HG03442 (cell line): ENCODE data around the gene RPL13.

Source experiments
- ATAC-seq: cut with Tn5 transposase; IDR thresholded peaks from one replicate; pipeline ENCODE4 v1.9.1; 2021; ENCODE audit warnings: mild to moderate bottlenecking, moderate library complexity; ENCODE audit not compliant: unreplicated experiment

RPL13 gene

GRCh38 chr16:89544713-89545043, 15.8 kb upstream of the RPL13 start:
- no peak for ATAC-seq

- ATAC-seq = no peak
Measured at GRCh38 chr16:89545044-89545830, 15.2 kb upstream of the RPL13 start.

GRCh38 chr16:89545831-89546574, 14.5 kb upstream of the RPL13 start:
- ATAC-seq = no peak

- ATAC-seq = no peak
Measured at GRCh38 chr16:89546781-89547180, 13.7 kb upstream of the RPL13 start.

DNA sequence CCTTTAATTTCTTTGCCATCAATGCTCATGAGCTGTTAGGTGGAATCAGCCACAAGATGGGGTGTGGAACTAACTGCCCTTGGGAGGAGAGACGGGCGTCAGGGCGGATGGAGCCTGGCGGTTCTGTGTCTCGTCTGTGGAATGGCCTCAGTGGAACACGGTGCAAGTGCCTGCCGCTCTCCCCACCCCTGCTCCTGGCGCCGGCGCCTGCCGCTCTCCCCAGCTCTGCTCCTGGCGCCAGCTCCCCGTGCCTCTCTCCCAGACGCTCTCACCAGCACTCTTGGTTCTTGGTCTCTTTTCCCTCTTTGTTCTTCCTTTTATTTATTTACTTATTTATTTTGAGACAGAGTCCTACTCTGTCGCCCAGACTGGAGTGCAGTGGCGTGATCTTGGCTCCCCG, 13.2 kb upstream of the RPL13 start:
- no peak for ATAC-seq

GRCh38 chr16:89547860-89548259, 12.6 kb upstream of the RPL13 start:
- no peak for ATAC-seq

DNA sequence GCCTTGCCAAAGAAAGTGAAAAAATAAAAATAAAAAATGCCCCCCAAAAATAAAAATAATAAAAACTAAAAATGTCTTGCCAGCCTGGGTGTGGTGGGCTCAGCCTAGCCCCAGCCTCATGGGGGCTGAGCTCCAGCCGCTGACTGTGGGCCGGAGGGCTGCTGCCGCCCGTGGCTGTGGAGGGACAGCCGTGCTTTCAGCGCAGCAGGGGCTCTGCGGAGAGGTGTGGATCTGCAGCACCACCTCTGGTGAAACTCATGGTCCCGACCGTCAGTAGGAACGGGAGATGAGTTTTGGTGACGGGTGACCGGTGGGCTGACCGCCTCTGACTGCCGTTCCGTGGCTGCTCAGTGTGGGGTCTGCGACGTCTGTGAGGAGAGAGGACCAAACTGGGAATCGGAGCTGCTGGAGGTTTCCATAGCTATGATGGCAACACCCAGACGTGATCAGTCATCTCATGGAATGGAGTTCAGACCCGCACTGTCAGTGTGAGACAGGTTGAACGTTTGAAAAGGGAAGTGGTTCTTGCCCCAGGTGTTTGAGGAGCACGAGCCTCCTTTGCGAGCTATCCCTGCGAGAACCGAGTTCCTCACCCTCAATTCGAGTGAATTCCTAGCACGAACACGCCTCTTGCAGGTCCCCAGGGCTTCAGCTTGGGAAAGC, 12.0 kb upstream of the RPL13 start:
- ATAC-seq = no peak

- no peak for ATAC-seq
Measured at GRCh38 chr16:89549007-89549700, 11.3 kb upstream of the RPL13 start.

DNA sequence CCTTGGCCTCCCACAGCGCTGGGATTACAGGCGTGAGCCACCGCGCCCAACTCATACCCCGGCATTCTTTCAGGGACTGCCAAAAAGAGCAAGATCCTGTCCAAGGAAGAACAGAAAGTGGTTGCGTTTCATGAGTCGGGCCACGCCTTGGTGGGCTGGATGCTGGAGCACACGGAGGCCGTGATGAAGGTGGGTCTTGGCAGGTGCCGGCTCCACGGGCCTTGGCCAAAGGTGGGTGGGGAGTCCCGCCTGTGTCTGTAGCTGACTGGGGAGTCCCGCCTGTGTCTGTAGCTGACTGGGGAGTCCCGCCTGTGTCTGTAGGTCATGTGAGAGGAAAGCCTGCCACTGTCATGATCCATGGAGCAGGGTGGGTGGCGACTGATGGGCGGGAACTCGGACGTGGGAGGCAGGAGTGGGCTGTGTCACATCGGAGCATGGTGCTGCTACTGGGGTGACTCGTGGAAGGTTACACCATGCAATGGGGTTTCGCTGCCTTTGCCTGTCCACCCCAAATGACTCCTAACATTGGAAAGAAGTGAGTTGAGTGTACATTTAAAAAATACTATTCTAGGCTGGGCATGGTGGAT, 10.0 kb upstream of the RPL13 start:
- ATAC-seq = no peak

DNA sequence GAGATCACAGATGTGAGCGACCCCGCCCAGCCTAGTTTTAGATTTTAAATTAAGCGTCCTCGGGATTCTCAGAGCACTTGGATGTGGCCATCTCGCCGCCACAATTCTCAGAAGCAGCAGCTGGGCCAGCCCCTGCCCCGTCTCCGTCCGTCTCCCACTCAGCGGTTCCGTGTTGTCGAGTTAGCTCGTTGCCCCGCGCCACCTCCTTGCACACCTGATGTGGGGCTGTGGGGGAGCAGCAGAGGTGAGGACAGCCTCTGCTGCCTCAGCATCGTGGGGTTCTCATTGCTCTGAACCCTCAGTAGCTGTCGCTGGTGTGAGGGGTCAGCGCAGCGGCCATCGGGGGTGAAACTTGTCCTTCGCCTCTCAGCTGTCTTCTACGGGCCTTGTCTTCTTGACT, 8.2 kb upstream of the RPL13 start:
- ATAC-seq = no peak

DNA sequence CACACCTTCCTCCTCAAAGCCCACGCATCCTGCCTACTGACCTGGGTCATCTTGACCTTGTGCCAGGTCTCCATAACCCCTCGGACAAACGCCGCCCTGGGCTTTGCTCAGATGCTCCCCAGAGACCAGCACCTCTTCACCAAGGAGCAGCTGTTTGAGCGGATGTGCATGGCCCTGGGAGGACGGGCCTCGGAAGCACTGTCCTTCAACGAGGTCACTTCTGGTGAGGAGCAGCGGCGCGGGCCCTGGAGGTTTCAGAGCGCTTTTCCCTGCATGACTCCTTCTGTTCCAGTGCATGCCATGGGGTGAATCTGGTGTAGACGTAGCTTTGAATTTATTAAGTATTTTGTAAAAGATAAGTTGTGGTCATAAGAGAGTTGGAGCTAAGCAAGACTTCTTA, 7.6 kb upstream of the RPL13 start:
- no peak for ATAC-seq

- no peak for ATAC-seq
Measured at GRCh38 chr16:89553733-89554132, 6.7 kb upstream of the RPL13 start.

GRCh38 chr16:89554343-89554742, 6.1 kb upstream of the RPL13 start:
- ATAC-seq = no peak

GRCh38 chr16:89555265-89555664, 5.2 kb upstream of the RPL13 start:
- no peak for ATAC-seq

GRCh38 chr16:89555780-89556179, 4.7 kb upstream of the RPL13 start:
- ATAC-seq = no peak

DNA sequence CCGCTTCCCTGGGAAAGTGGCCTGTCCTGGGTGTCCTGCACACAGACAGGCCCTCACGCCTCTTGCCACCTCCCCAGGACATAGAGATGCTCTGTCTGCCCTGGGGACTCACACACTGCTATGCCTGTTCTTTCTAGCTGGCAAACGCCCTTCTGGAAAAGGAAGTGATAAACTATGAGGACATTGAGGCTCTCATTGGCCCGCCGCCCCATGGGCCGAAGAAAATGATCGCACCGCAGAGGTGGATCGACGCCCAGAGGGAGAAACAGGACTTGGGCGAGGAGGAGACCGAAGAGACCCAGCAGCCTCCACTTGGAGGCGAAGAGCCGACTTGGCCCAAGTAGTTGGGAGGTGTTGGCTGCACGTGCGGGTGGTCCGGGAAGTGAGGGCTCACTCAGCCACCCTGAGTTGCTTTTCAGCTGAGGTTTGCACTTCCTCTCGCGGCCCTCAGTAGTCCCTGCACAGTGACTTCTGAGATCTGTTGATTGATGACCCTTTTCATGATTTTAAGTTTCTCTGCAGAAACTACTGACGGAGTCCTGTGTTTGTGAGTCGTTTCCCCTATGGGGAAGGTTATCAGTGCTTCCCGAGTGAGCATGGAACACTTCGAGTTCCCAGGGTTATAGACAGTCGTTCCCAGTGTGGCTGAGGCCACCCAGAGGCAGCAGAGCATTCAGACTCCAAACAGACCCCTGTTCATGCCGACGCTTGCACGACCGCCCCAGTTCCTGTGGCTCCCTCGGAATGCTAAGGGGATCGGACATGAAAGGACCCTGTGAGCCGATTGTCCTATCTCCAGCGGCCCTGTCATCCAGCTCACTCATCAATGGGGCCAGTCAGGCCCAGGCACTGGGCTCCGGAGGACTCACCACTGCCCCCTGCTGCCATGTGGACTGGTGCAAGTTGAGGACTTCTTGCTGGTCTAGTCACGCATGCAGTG, 3.5 kb upstream of the RPL13 start:
- ATAC-seq = no peak

- ATAC-seq = no peak
Measured at GRCh38 chr16:89557690-89558490, 2.6 kb upstream of the RPL13 start.

- ATAC-seq = peak; percentile 10
Measured at GRCh38 chr16:89561142-89561883, 831 bp downstream of the RPL13 start.
